Hepatocyte (in vitro differentiated cells): ENCODE results near the gene KRT7. TPM values are rescaled to one million over a fixed set of nuclear protein-coding genes. Genes with fewer than 3 reads are reported as not detected.

Experiments
- DNase-seq: peaks from one replicate; pipeline ENCODE4 v3.0.0-alpha.2; 2016; ENCODE audit warnings: low spot score
- H2AFZ ChIP-seq: fragments of 200-600 bp; sonication (generic); 2 replicates; pipeline ENCODE4 v1.6.0; 2016; ENCODE audit warnings: antibody characterized with exemption, mild to moderate bottlenecking
- H3K27ac ChIP-seq: fragments of 200-600 bp; sonication (generic); 2 replicates; pipeline ENCODE4 v1.5.1; 2016; ENCODE audit warnings: mild to moderate bottlenecking
- H3K27me3 ChIP-seq: fragments of 200-600 bp; sonication (generic); 2 replicates; pipeline ENCODE4 v1.6.1; 2016
- H3K36me3 ChIP-seq: fragments of 200-600 bp; sonication (generic); replicated peaks from 2 replicates; pipeline ENCODE4 v1.5.1; 2016; ENCODE audit warnings: low read depth; ENCODE audit not compliant: insufficient read depth
- H3K4me1 ChIP-seq: fragments of 200-600 bp; sonication (generic); 2 replicates; pipeline ENCODE4 v1.5.1; 2016; ENCODE audit warnings: mild to moderate bottlenecking, moderate library complexity; ENCODE audit not compliant: insufficient read depth
- H3K4me2 ChIP-seq: fragments of 200-600 bp; sonication (generic); 2 replicates; pipeline ENCODE4 v1.6.0; 2016
- H3K4me3 ChIP-seq: fragments of 200-600 bp; sonication (generic); 2 replicates; pipeline ENCODE4 v1.5.1; 2016; ENCODE audit warnings: mild to moderate bottlenecking
- H3K79me2 ChIP-seq: fragments of 200-600 bp; sonication (generic); 2 replicates; pipeline ENCODE4 v1.6.0; 2017; ENCODE audit warnings: mild to moderate bottlenecking
- H3K9me2 ChIP-seq: fragments of 200-600 bp; sonication (generic); replicated peaks from 2 replicates; pipeline ENCODE4 v1.6.0; 2017; ENCODE audit warnings: mild to moderate bottlenecking; ENCODE audit not compliant: insufficient read depth
- H3K9me3 ChIP-seq: fragments of 200-600 bp; sonication (generic); 2 replicates; pipeline ENCODE4 v1.5.1; 2016; ENCODE audit warnings: low read depth, mild to moderate bottlenecking
- H4K20me1 ChIP-seq: fragments of 200-600 bp; sonication (generic); 2 replicates; pipeline ENCODE4 v1.6.0; 2016; ENCODE audit warnings: mild to moderate bottlenecking; ENCODE audit not compliant: insufficient read depth, poor library complexity, severe bottlenecking
- EZH2 ChIP-seq: fragments of 200-600 bp; sonication (generic); IDR thresholded peaks from 2 replicates; pipeline ENCODE4 v1.6.1; 2016; ENCODE audit warnings: antibody characterized with exemption, mild to moderate bottlenecking, borderline replicate concordance
- EZH2phosphoT487 ChIP-seq: fragments of 200-600 bp; sonication (generic); IDR thresholded peaks from one replicate; pipeline ENCODE4 v1.6.1; 2018; ENCODE audit warnings: antibody characterized with exemption, mild to moderate bottlenecking, low read depth, moderate library complexity; ENCODE audit not compliant: unreplicated experiment, severe bottlenecking
- WGBS: methylation state at CpG from one replicate; pipeline ENCODE4 v1.1.6; 2016; ENCODE audit warnings: low lambda C conversion rate; ENCODE audit errors: missing lambda C conversion rate; 5-methylcytosine and 5-hydroxymethylcytosine counted together
- polyA plus RNA-seq: library from polyadenylated mRNA; unstranded; fragments of >200 nt; fragmentation: Nextera tagmentation; extraction: Ambion mirVana; gene quantifications from 2 replicates; pipeline ENCODE4 v1.2.1, GENCODE V29; 2016
- total RNA-seq: library from RNA; depleted of rRNA; stranded (reverse); fragments of >200 nt; gene quantifications from 2 replicates; pipeline ENCODE4 v1.2.3, GENCODE V29; 2014
- TF ChIP-seq, protein P1 (sequence below): fragments of 200-600 bp; sonication (generic); IDR thresholded peaks from 2 replicates; pipeline ENCODE4 v1.5.1; 2016; ENCODE audit warnings: antibody characterized with exemption, mild to moderate bottlenecking; ENCODE audit not compliant: poor library complexity

KRT7 gene
- total and polyA plus RNA-seq, 2 experiments from 2014 or later = 27.1 to 33.3 TPM

DNA sequence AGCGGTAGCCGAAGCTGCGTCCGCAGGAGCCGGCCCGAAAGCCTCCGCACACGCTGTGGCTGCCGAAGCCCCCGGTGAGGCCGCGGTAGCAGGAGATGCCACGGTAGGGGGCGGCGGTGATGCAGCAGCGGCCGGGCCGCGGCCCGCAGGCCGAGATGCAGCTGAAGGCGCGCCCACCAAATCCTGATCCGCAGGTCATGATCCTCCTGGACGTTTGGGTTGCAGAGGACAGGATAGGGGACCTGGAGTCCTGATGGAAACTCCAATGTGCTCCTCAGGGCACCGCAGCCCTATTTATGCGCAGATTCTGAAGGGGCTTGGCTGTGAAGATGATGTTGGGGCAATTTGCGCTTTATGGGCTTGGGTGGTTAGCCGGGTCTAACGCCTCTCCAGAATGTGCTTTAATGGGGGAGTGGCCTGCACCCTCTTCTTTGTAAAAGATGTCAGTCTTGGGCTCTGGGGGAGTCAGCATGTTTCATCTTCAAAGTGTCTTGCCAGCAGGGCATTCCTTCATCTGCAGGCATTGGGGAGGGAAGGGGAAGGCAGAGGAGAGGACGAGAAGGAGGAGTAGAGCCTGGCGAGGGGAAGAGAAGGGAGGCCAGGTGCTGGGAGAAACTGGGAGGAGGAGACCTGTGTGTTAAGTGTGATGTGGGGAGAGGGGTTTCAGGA is 58.4 kb downstream of the KRT7 start, which contains the start of gene KRT81:
Gene KRT81 (minus strand): TSS at position 268 of the 669 bp plus-strand sequence. CDS start 69 bp downstream, at position 199.
- no peaks in the 10 kb centered on the region for H3K36me3 ChIP-seq
- H3K79me2 ChIP-seq = no peaks in the 10 kb centered on the region
- TF ChIP-seq EZH2phosphoT487 (no peak), EZH2 (no peak)
- TF ChIP-seq, protein P1, sequence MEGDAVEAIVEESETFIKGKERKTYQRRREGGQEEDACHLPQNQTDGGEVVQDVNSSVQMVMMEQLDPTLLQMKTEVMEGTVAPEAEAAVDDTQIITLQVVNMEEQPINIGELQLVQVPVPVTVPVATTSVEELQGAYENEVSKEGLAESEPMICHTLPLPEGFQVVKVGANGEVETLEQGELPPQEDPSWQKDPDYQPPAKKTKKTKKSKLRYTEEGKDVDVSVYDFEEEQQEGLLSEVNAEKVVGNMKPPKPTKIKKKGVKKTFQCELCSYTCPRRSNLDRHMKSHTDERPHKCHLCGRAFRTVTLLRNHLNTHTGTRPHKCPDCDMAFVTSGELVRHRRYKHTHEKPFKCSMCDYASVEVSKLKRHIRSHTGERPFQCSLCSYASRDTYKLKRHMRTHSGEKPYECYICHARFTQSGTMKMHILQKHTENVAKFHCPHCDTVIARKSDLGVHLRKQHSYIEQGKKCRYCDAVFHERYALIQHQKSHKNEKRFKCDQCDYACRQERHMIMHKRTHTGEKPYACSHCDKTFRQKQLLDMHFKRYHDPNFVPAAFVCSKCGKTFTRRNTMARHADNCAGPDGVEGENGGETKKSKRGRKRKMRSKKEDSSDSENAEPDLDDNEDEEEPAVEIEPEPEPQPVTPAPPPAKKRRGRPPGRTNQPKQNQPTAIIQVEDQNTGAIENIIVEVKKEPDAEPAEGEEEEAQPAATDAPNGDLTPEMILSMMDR = no peak
- no peaks in the 10 kb centered on the region for H3K9me3 ChIP-seq
- no peaks in the 10 kb centered on the region for H3K4me1 ChIP-seq
- no peaks in the 10 kb centered on the region for H3K9me2 ChIP-seq
- no peak within 1 kb of the TSS for H3K4me2 ChIP-seq
- WGBS = 77% methylated on average over 20 of the region's 32 CpGs
- no peak for DNase-seq
- peaks cover 6% of the 10 kb centered on the region for H3K27me3 ChIP-seq
- H2AFZ ChIP-seq = no peak within 1 kb of the TSS
- no peak within 1 kb of the TSS for H3K27ac ChIP-seq
- H3K4me3 ChIP-seq = no peak within 1 kb of the TSS
- no peaks in the 10 kb centered on the region for H4K20me1 ChIP-seq

DNA sequence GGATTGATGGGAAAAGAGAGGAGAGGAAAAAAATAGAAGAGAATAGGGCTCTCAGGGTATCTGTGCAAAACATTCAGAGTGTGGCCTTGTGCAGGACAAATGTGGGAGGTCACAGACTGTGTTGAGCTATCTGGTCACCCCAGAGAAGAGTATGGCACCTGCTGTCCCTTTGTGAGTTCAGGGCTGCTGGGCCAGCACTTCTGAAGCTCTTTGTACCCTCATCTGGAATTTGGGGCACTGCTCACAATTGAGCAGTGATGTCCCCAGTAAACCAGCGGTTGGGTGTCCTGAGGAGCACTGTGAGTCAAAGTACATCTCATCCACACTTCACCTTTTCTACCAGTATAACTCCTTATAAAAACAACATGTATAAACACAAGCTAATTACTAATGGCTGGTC is 60.9 kb downstream of the KRT7 start:
- Histone ChIP-seq H3K27me3 (peaks cover 18% of the 10 kb centered on the region), H3K36me3 (no peaks in the 10 kb centered on the region), H2AFZ (no peak overlapping the region), H3K27ac (no peak overlapping the region), H4K20me1 (no peaks in the 10 kb centered on the region), H3K4me3 (no peak overlapping the region), H3K4me2 (no peak overlapping the region), H3K9me3 (no peaks in the 10 kb centered on the region), H3K9me2 (no peaks in the 10 kb centered on the region), H3K4me1 (no peaks in the 10 kb centered on the region), H3K79me2 (no peaks in the 10 kb centered on the region)
- TF ChIP-seq EZH2 (no peak), EZH2phosphoT487 (no peak)
- TF ChIP-seq, protein P1 = no peak
- WGBS = 88% methylated on average over 1 of the region's 1 CpG
- no peak for DNase-seq

DNA sequence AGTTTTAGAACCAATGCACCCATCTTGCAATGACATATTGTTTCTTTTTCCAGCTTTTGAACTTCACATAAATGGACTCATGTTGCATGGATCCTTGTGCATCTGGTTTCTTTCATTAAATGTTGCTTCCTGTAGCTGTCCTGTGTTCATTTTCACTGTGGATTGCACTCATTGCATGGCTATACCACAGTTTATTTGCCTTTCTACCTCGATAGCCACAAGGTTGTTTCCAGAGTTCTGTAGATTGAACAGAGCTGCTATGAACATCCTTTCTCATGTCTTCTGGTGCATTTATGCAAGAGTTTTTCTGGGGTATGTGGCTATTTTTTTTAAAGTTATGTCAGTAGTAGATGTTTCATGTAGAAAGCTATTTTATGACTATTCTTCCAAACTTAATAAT is 61.8 kb downstream of the KRT7 start:
- Histone ChIP-seq H3K27me3 (peaks cover 18% of the 10 kb centered on the region), H3K79me2 (no peaks in the 10 kb centered on the region), H3K9me2 (no peaks in the 10 kb centered on the region), H3K4me3 (no peak overlapping the region), H4K20me1 (no peaks in the 10 kb centered on the region), H3K4me1 (no peaks in the 10 kb centered on the region), H3K27ac (no peak overlapping the region), H3K36me3 (no peaks in the 10 kb centered on the region), H3K4me2 (no peak overlapping the region), H3K9me3 (no peaks in the 10 kb centered on the region), H2AFZ (no peak overlapping the region)
- 57% methylated on average over 1 of the region's 1 CpG for WGBS
- TF ChIP-seq EZH2phosphoT487 (no peak), EZH2 (no peak)
- TF ChIP-seq, protein P1 = no peak
- no peak for DNase-seq
